Adrenal gland (tissue), 12 donors: Measurements from ENCODE around the gene TCERG1. TPM values are rescaled to one million over a fixed set of nuclear protein-coding genes. Genes with fewer than 3 reads are reported as not detected.

Experiments
- DNase-seq, 7 donors: peaks; one replicate each; pipeline ENCODE4 v3.0.0-alpha.2; 2019 to 2020
- H3K27ac ChIP-seq, 5 donors: fragments of 200-600 bp; sonication (generic) in 4 of 5; 1 replicate in 3 of 5; 2 replicates in 2 of 5; pipeline versions ENCODE4 v1.5.1 to v1.8.0; 2016 to 2020; ENCODE audit warnings: mild to moderate bottlenecking in 1 of 5
- H3K27me3 ChIP-seq: fragments of 200-600 bp; 2 replicates; pipeline ENCODE4 v1.8.0; 2021
- H3K36me3 ChIP-seq, 2 donors: fragments of 200-600 bp; replicated peaks in 1 of 2; 1 replicate in 1 of 2; 2 replicates in 1 of 2; pipeline versions ENCODE4 v1.5.1 to v1.8.0; 2018 to 2022
- H3K4me1 ChIP-seq, 2 donors: fragments of 200-600 bp; replicated peaks in 1 of 2; 1 replicate in 1 of 2; 2 replicates in 1 of 2; pipeline versions ENCODE4 v1.5.1 to v1.8.0; 2018 to 2021
- H3K4me3 ChIP-seq, 4 donors: fragments of 200-600 bp; sonication (generic) in 3 of 4; one replicate each; pipeline ENCODE4 v1.5.1; 2016 to 2018
- H3K9me3 ChIP-seq, 3 donors: fragments of 200-600 bp; sonication (generic) in 1 of 3; replicated peaks in 1 of 3; 1 replicate in 2 of 3; 2 replicates in 1 of 3; pipeline versions ENCODE4 v1.5.1 to v1.8.0; 2016 to 2021
- POLR2A ChIP-seq, 2 donors: fragments of 450-650 bp; IDR thresholded peaks; one replicate each; pipeline ENCODE4 v1.6.1; 2017; ENCODE audit warnings: antibody characterized with exemption in 2 of 2, mild to moderate bottlenecking in 2 of 2, moderate library complexity in 1 of 2
- WGBS, 4 donors: extraction: QIAGEN DNeasy Blood & Tissue Kit in 2 of 4; methylation state at CpG; one replicate each; pipeline versions ENCODE4 v1.1.5 to v1.1.7; 2013 to 2017; 5-methylcytosine and 5-hydroxymethylcytosine counted together
- intact Hi-C, 2 donors: fragments of 100-400 bp; cut with DNase I; formaldehyde crosslinking; loops; one replicate each; pipeline versions ENCODE4 v1.14.1 to v1.15.0; 2022 to 2023
- polyA plus RNA-seq, 3 donors: library from polyadenylated mRNA; stranded (reverse); fragments of 200-250 nt in 2 of 3; fragments of 350-450 nt in 1 of 3; fragmentation: Illumina TruSeq in 1 of 3; extraction: RNeasy Lipid Tissue Mini Kit (QIAGEN cat#74804) in 1 of 3; gene quantifications; one replicate each; pipeline ENCODE4 v1.2.3, GENCODE V29; 2013 to 2014
- total RNA-seq, 9 donors: library from RNA; depleted of rRNA in 4 of 9; stranded (reverse); fragments of >200 nt in 4 of 9; fragments of 120-200 nt in 1 of 9; fragmentation: NEBNext Ultra II Directional in 1 of 9; extraction: Animal tissue kit (Norgen Biotek cat#: 25700) in 1 of 9; gene quantifications; one replicate each; pipeline versions ENCODE4 v1.1.0 to v1.2.4, GENCODE V29; 2013 to 2023
- TF ChIP-seq, protein P1 (sequence below), 6 experiments: fragments of 450-650 bp in 4 of 6; fragments of 200-600 bp in 2 of 6; sonication (generic) in 1 of 6; IDR thresholded peaks; 1 replicate in 5 of 6; 2 replicates in 1 of 6; pipeline versions ENCODE4 v1.5.1 to v1.8.0; 2016 to 2021; ENCODE audit warnings: antibody characterized with exemption in 6 of 6, mild to moderate bottlenecking in 2 of 6, moderate library complexity in 1 of 6
- donor health status: healthy with polysubstance abuse.
- donor health status: Bipolar disorder and iron deficiency.
- donor health status: DM: yes; HTN: yes; CAD: no.
- donor health status: DM: no; HTN: no; CAD: no.
- donor health status: DM: no; HTN: no; CAD: no.
- donor health status: DM: yes; HTN: yes; CAD: no.

TCERG1 gene
- total and polyA plus RNA-seq, 12 donors, result 12.1 to 80.4 (median 45.5) TPM

DNA sequence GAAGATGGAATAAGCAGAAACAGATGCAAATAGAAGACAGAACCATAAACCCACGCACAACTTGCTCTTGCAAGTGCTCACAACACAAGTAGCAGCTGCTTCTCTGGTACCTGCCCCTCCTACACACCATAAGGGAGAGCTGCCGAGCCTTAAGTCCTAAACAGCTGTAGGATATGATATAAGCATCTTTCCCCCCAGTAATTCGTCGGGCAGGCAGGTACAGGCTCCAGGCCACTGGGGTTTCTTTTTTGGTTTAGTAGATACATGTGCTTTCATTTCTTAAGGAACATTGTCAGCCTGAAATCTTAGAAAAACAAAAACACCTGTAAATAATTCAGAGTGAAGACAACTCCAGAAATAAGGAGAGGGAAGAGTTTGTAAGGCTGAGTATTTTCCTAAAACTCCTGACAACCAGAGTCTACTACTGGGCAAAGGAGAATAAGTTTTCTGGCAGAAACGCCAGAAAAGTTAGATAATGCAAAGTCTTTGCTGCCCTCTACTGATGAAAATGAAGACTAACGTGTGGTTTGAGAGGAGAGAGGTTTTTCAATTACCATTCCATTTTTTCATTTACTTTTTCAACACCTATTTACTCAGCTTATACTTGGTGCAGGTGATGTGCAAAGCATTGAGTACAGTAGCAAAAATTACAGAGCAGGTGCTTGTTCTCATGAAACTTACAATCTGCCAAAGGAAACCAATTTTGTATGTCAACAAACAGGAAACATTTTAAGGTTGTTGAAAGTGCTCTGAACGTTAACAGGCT lies 20.1 kb upstream of the TCERG1 start:
- Histone ChIP-seq H3K9me3 (no peaks in the 10 kb centered on the region), H3K4me3 (no peak overlapping the region), H3K27ac (no peak overlapping the region), H3K4me1 (no peaks in the 10 kb centered on the region), H3K27me3 (peaks cover 4% of the 10 kb centered on the region), H3K36me3 (no peaks in the 10 kb centered on the region)
- intact Hi-C loops, result loop anchor here (5.0 to 10.0 kb wide), 2 partner anchors 135 to 142 kb away; no protein-coding TSS in a partner anchor
- WGBS, 4 donors, result 28 to 33% (median 32%) methylated on average over 7 of the region's 7 CpGs
- no peak for DNase-seq
- TF ChIP-seq, protein P1, sequence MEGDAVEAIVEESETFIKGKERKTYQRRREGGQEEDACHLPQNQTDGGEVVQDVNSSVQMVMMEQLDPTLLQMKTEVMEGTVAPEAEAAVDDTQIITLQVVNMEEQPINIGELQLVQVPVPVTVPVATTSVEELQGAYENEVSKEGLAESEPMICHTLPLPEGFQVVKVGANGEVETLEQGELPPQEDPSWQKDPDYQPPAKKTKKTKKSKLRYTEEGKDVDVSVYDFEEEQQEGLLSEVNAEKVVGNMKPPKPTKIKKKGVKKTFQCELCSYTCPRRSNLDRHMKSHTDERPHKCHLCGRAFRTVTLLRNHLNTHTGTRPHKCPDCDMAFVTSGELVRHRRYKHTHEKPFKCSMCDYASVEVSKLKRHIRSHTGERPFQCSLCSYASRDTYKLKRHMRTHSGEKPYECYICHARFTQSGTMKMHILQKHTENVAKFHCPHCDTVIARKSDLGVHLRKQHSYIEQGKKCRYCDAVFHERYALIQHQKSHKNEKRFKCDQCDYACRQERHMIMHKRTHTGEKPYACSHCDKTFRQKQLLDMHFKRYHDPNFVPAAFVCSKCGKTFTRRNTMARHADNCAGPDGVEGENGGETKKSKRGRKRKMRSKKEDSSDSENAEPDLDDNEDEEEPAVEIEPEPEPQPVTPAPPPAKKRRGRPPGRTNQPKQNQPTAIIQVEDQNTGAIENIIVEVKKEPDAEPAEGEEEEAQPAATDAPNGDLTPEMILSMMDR (IDR thresholded peaks at IDR 0.05), result peak; percentile 39 to 70 (median 67)
- TF ChIP-seq POLR2A (IDR thresholded peaks at IDR 0.05), result no peak

DNA sequence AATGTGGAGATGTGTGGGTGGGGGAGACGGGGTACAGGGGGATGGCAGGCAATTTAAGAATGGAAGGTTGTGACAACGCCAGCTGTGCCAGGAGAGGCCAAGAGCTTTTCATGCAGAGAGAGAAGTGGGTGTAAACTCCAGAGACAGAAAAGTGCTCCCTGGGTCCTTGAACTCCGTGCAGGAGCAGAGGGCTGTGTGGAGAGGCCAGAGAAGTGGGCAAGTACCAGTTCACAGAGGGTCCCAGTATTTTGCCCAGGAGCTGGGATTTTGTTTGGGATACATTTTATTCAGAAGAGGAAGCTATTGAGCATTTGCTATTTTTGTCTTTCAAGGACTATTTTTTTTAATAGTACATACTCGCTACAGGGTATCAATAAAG lies 19.5 kb upstream of the TCERG1 start:
- Histone ChIP-seq H3K4me3 (no peak overlapping the region), H3K4me1 (no peaks in the 10 kb centered on the region)

DNA sequence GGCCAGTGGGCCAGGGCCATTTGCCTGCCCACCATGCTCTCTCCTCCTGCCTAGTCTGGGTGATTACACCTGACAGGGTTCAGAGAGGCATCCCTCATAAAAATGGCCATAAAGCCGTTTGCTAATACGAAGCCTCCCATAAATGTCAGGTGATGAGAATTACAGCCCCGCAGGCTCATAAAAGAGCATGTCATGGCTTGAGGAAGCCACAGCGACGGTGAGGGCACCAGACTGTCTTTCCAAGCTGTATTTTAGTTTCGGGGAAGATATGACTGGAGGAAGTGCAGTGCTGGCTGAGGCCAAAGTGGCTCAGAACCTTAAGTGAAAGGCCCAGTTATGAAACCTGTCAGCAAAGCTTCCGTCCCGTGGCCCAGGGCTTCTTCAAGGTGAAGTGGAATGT lies 18.5 kb upstream of the TCERG1 start:
- WGBS, 4 donors, result 34 to 54% (median 42%) methylated on average over 5 to 8 of the region's 8 CpGs
- Histone ChIP-seq H3K4me3 (no peak overlapping the region), H3K27ac (no peak overlapping the region), H3K36me3 (no peaks in the 10 kb centered on the region), H3K27me3 (peaks cover 4% of the 10 kb centered on the region), H3K9me3 (no peaks in the 10 kb centered on the region), H3K4me1 (no peaks in the 10 kb centered on the region)
- intact Hi-C loops, result loop anchor here (5.0 to 10.0 kb wide), 2 partner anchors 136 to 144 kb away; no protein-coding TSS in a partner anchor
- no peak for TF ChIP-seq POLR2A (IDR thresholded peaks at IDR 0.05)
- TF ChIP-seq, protein P1 (IDR thresholded peaks at IDR 0.05), result no peak
- DNase-seq, result no peak

More for the DNA sequence above, 19.5 kb upstream of the TCERG1 start:
- TF ChIP-seq, protein P1 (IDR thresholded peaks at IDR 0.05), result no peak
- TF ChIP-seq POLR2A (IDR thresholded peaks at IDR 0.05), result no peak
- DNase-seq, result no peak
- WGBS, 4 donors, result 15 to 29% (median 24%) methylated on average over 4 of the region's 4 CpGs
- intact Hi-C loops, result loop anchor here (5.0 to 10.0 kb wide), 2 partner anchors 135 to 143 kb away; no protein-coding TSS in a partner anchor
- Histone ChIP-seq H3K27me3 (peaks cover 4% of the 10 kb centered on the region), H3K9me3 (no peaks in the 10 kb centered on the region), H3K27ac (no peak overlapping the region), H3K36me3 (no peaks in the 10 kb centered on the region)

DNA sequence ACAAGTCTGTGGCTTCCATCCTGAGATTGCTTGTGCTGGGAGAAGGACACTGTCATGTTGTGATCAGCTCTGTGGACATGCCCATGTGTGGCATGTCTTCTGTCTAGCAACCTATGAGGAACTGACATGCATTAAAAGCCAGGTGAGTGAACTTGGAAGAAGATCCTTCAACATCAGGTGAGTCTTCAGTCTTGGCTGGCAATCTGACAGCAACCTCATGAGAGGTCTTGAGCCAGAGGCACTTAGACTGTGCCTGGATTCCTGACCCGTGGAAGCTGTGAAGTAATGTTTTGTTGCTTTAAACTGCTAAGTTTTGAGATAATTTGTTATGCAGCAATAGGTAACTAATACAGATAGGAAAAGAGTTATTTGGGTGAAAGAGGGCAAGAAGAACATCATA lies 6.8 kb upstream of the TCERG1 start:
- no peaks in the 10 kb centered on the region for H3K9me3 ChIP-seq
- H3K36me3 ChIP-seq, result no peaks in the 10 kb centered on the region
- TF ChIP-seq, protein P1 (IDR thresholded peaks at IDR 0.05), result no peak
- TF ChIP-seq POLR2A (IDR thresholded peaks at IDR 0.05), result no peak
- H3K27ac ChIP-seq, result no peak overlapping the region
- no peak overlapping the region for H3K4me3 ChIP-seq
- intact Hi-C loops, result no loop called here
- no peak for DNase-seq
- 54 to 88% (median 67%) methylated on average over 1 of the region's 1 CpG for WGBS, 4 donors
- H3K4me1 ChIP-seq, result no peaks in the 10 kb centered on the region
- H3K27me3 ChIP-seq, result peaks cover 17% of the 10 kb centered on the region
